Measurements from ENCODE around the gene GSX2. TPM values are rescaled to one million over a fixed set of nuclear protein-coding genes. Genes with fewer than 3 reads are reported as not detected.
"Not testable (repeated sequence)": the region's sequence is repeated elsewhere in the genome, so short reads cannot be mapped to it uniquely, and the experiment has no call there.

Gene GSX2
- total RNA-seq, 1 experiment from 2014 or later, result not detected

- no peak for DNase-seq (ENCODE audit: low spot score)
Observed at GRCh38 chr4:54103190-54103574, 3.2 kb downstream of the GSX2 start.

GRCh38 chr4:54104907-54105306 is 4.9 kb downstream of the GSX2 start:
- no peak for DNase-seq (ENCODE audit: low spot score)

- no peak for DNase-seq (ENCODE audit: low spot score)
Observed at GRCh38 chr4:54107951-54108748, 8.2 kb downstream of the GSX2 start.

GRCh38 chr4:54109241-54110018 is 9.5 kb downstream of the GSX2 start:
- DNase-seq (ENCODE audit: low spot score), result no peak

- DNase-seq (ENCODE audit: low spot score), result no peak
Observed at GRCh38 chr4:54110019-54110416, 10.1 kb downstream of the GSX2 start.

- DNase-seq (ENCODE audit: low spot score), result not testable (repeated sequence)
Observed at GRCh38 chr4:54113206-54113605, 13.2 kb downstream of the GSX2 start.

GRCh38 chr4:54116246-54116645 is 16.3 kb downstream of the GSX2 start:
- DNase-seq (ENCODE audit: low spot score), result not testable (repeated sequence)

- no peak for DNase-seq (ENCODE audit: low spot score)
Observed at GRCh38 chr4:54118850-54119589, 19.1 kb downstream of the GSX2 start.

- no peak for DNase-seq (ENCODE audit: low spot score)
Observed at GRCh38 chr4:54120518-54120917, 20.6 kb downstream of the GSX2 start.

GRCh38 chr4:54127660-54128059 is 27.7 kb downstream of the GSX2 start:
- no peak for DNase-seq (ENCODE audit: low spot score)

- DNase-seq (ENCODE audit: low spot score), result not testable (repeated sequence)
Observed at GRCh38 chr4:54128694-54129093, 28.7 kb downstream of the GSX2 start.

- DNase-seq (ENCODE audit: low spot score), result no peak
Observed at GRCh38 chr4:54139332-54139731, 39.4 kb downstream of the GSX2 start.

- no peak for DNase-seq (ENCODE audit: low spot score)
Observed at GRCh38 chr4:54140287-54140686, 40.3 kb downstream of the GSX2 start.

GRCh38 chr4:54144199-54144598 is 44.2 kb downstream of the GSX2 start:
- DNase-seq (ENCODE audit: low spot score), result no peak

GRCh38 chr4:54144661-54145171 is 44.8 kb downstream of the GSX2 start:
- DNase-seq (ENCODE audit: low spot score), result peak; percentile 3

- no peak for DNase-seq (ENCODE audit: low spot score)
Observed at GRCh38 chr4:54146139-54146538, 46.2 kb downstream of the GSX2 start.

GRCh38 chr4:54149323-54149722 is 49.4 kb downstream of the GSX2 start:
- no peak for DNase-seq (ENCODE audit: low spot score)

Other genes with a start within 250 kb of the GSX2 start
- 37.9 and 53.5 TPM in 2 replicates for gene CHIC2, start 35.6 kb upstream of the GSX2 start, total RNA-seq (2014; rRNA removed; shearing (Covaris generic))
- gene PDGFRA, start 129.1 kb downstream of the GSX2 start, total RNA-seq (2014; rRNA removed; shearing (Covaris generic)), result 0.05 and 0.10 TPM in 2 replicates

All from A172 (cell line).